Sigmoid colon (tissue), 7 donors: ENCODE results near the gene FGFR4. TPM values are rescaled to one million over a fixed set of nuclear protein-coding genes. Genes with fewer than 3 reads are reported as not detected.

Source experiments
- DNase-seq: peaks from one replicate; pipeline ENCODE4 v3.0.0-alpha.2; 2019
- H3K27ac ChIP-seq, 4 donors: fragments of 200-600 bp; sonication (generic); one replicate each; pipeline ENCODE4 v1.5.1; 2016 to 2019; ENCODE audit warnings: mild to moderate bottlenecking in 1 of 4
- H3K27me3 ChIP-seq, 3 donors: fragments of 200-600 bp; sonication (generic); one replicate each; pipeline ENCODE4 v1.5.1; 2019; ENCODE audit warnings: mild to moderate bottlenecking in 1 of 3
- H3K36me3 ChIP-seq, 4 donors: fragments of 200-600 bp; sonication (generic); one replicate each; pipeline ENCODE4 v1.5.1; 2016 to 2019
- H3K4me1 ChIP-seq, 4 donors: fragments of 200-600 bp; sonication (generic); one replicate each; pipeline ENCODE4 v1.5.1; 2017 to 2019
- H3K4me3 ChIP-seq, 4 donors: fragments of 200-600 bp; sonication (generic); one replicate each; pipeline ENCODE4 v1.5.1; 2017 to 2019; ENCODE audit warnings: mild to moderate bottlenecking in 2 of 4, moderate library complexity in 1 of 4
- H3K9me3 ChIP-seq, 4 donors: fragments of 200-600 bp in 3 of 4; sonication (generic) in 3 of 4; one replicate each; pipeline versions ENCODE4 v1.5.1 to v1.6.1; 2013 to 2019
- CTCF ChIP-seq, 4 experiments: fragments of 450-650 bp in 3 of 4; fragments of 200-600 bp in 1 of 4; IDR thresholded peaks; one replicate each; pipeline ENCODE4 v1.5.1; 2016 to 2019; ENCODE audit warnings: antibody characterized with exemption in 4 of 4, mild to moderate bottlenecking in 3 of 4, moderate library complexity in 2 of 4
- EP300 ChIP-seq, 4 donors: sonication (generic); formaldehyde crosslinking; IDR thresholded peaks; one replicate each; pipeline ENCODE4 v1.6.1; 2017; ENCODE audit warnings: antibody characterized with exemption in 4 of 4
- POLR2A ChIP-seq, 2 donors: fragments of 450-650 bp; IDR thresholded peaks; one replicate each; pipeline ENCODE4 v1.6.1; 2016; ENCODE audit warnings: antibody characterized with exemption in 2 of 2, mild to moderate bottlenecking in 2 of 2, moderate library complexity in 2 of 2
- POLR2AphosphoS5 ChIP-seq, 4 donors: sonication (generic); formaldehyde crosslinking; IDR thresholded peaks; one replicate each; pipeline ENCODE4 v1.6.1; 2017; ENCODE audit warnings: antibody characterized with exemption in 4 of 4
- WGBS, 2 donors: extraction: QIAGEN DNeasy Blood & Tissue Kit; methylation state at CpG; one replicate each; pipeline ENCODE4 v1.1.7; 2013; 5-methylcytosine and 5-hydroxymethylcytosine counted together
- intact Hi-C: fragments of 100-400 bp; cut with DNase I; formaldehyde crosslinking; loops from one replicate; pipeline ENCODE4 v1.15.1; 2023
- polyA plus RNA-seq, 3 donors: library from polyadenylated mRNA; stranded (reverse); fragments of 200-250 nt; gene quantifications; one replicate each; pipeline ENCODE4 v1.2.3, GENCODE V29; 2013
- total RNA-seq, 4 donors: library from RNA; depleted of rRNA; stranded (reverse); fragments of >200 nt; gene quantifications; one replicate each; pipeline ENCODE4 v1.1.0, GENCODE V29; 2016
- donor health status: healthy with polysubstance abuse.
- donor health status: Bipolar disorder and iron deficiency.
- donor health status: healthy.

Gene FGFR4
- total and polyA plus RNA-seq, 7 donors: 3.0 to 45.0 (median 6.6) TPM

GRCh38 chr5:177089825-177090641 is 3.3 kb downstream of the FGFR4 start:
- WGBS, 2 donors: 57 to 77% methylated on average over 21 of the region's 21 CpGs
- Histone ChIP-seq H3K4me1 (peaks cover 0 to 30% (median 15%) of the 10 kb centered on the region in 4 donors), H3K27ac (peak overlapping the region in 2 of 4 donors; percentile 35 to 54), H3K36me3 (no peaks in the 10 kb centered on the region), H3K27me3 (peaks cover 0 to 26% (median 26%) of the 10 kb centered on the region in 3 donors), H3K9me3 (no peaks in the 10 kb centered on the region), H3K4me3 (no peak overlapping the region)
- intact Hi-C loops: no loop called here
- DNase-seq: no peak
- TF ChIP-seq CTCF (IDR thresholded peaks at IDR 0.05) (no peak), EP300 (IDR thresholded peaks at IDR 0.05) (no peak), POLR2A (IDR thresholded peaks at IDR 0.05) (no peak), POLR2AphosphoS5 (IDR thresholded peaks at IDR 0.05) (no peak)

GRCh38 chr5:177090813-177091212 is 4.1 kb downstream of the FGFR4 start:
- intact Hi-C loops: no loop called here
- Histone ChIP-seq H3K4me1 (peaks cover 0 to 38% (median 18%) of the 10 kb centered on the region in 4 donors), H3K9me3 (no peaks in the 10 kb centered on the region), H3K27ac (no peak overlapping the region), H3K4me3 (no peak overlapping the region), H3K36me3 (no peaks in the 10 kb centered on the region), H3K27me3 (peaks cover 0 to 26% (median 23%) of the 10 kb centered on the region in 3 donors)
- TF ChIP-seq CTCF (IDR thresholded peaks at IDR 0.05): no peak
- TF ChIP-seq EP300 (IDR thresholded peaks at IDR 0.05): no peak
- TF ChIP-seq POLR2AphosphoS5 (IDR thresholded peaks at IDR 0.05): no peak
- no peak for TF ChIP-seq POLR2A (IDR thresholded peaks at IDR 0.05)
- WGBS, 2 donors: 88 to 91% methylated on average over 13 of the region's 13 CpGs
- no peak for DNase-seq

GRCh38 chr5:177091232-177091631 is 4.5 kb downstream of the FGFR4 start:
- WGBS, 2 donors: 84 to 88% methylated on average over 3 of the region's 3 CpGs
- no peak overlapping the region for H3K27ac ChIP-seq
- H3K4me3 ChIP-seq: no peak overlapping the region
- H3K27me3 ChIP-seq: peaks cover 0 to 26% (median 23%) of the 10 kb centered on the region in 3 donors
- DNase-seq: no peak
- H3K9me3 ChIP-seq: no peaks in the 10 kb centered on the region
- intact Hi-C loops: no loop called here
- no peaks in the 10 kb centered on the region for H3K36me3 ChIP-seq
- H3K4me1 ChIP-seq: peaks cover 0 to 37% (median 18%) of the 10 kb centered on the region in 4 donors
- TF ChIP-seq CTCF (IDR thresholded peaks at IDR 0.05) (no peak), POLR2AphosphoS5 (IDR thresholded peaks at IDR 0.05) (no peak), EP300 (IDR thresholded peaks at IDR 0.05) (no peak)

DNA sequence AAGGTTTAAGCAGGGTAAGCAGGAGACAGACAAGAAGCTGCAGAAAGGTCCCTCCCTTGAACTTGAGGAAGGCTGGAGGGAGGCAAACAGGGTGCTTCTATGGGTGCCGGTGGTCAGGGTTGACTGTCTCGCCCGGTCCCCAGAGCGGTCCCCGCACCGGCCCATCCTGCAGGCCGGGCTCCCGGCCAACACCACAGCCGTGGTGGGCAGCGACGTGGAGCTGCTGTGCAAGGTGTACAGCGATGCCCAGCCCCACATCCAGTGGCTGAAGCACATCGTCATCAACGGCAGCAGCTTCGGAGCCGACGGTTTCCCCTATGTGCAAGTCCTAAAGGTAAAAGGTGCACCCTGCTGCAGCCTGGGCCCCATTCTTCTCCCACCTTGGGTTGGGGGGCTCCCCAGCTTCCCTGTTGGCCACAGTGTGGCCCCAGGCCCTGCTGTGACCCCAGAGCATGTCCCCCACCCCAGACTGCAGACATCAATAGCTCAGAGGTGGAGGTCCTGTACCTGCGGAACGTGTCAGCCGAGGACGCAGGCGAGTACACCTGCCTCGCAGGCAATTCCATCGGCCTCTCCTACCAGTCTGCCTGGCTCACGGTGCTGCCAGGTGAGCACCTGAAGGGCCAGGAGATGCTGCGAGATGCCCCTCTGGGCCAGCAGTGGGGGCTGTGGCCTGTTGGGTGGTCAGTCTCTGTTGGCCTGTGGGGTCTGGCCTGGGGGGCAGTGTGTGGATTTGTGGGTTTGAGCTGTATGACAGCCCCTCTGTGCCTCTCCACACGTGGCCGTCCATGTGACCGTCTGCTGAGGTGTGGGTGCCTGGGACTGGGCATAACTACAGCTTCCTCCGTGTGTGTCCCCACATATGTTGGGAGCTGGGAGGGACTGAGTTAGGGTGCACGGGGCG is 5.7 kb downstream of the FGFR4 start:
- WGBS, 2 donors: 87 to 90% methylated on average over 32 of the region's 32 CpGs
- no peak overlapping the region for H3K4me3 ChIP-seq
- H3K9me3 ChIP-seq: no peaks in the 10 kb centered on the region
- H3K27me3 ChIP-seq: peaks cover 0 to 17% (median 16%) of the 10 kb centered on the region in 3 donors
- DNase-seq: no peak
- intact Hi-C loops: no loop called here
- H3K27ac ChIP-seq: no peak overlapping the region
- TF ChIP-seq POLR2AphosphoS5 (IDR thresholded peaks at IDR 0.05) (no peak), POLR2A (IDR thresholded peaks at IDR 0.05) (no peak), EP300 (IDR thresholded peaks at IDR 0.05) (no peak), CTCF (IDR thresholded peaks at IDR 0.05) (no peak)
- H3K4me1 ChIP-seq: peaks cover 0 to 25% (median 8%) of the 10 kb centered on the region in 4 donors
- H3K36me3 ChIP-seq: no peaks in the 10 kb centered on the region
